Measurements from ENCODE around the gene PLTP. TPM values are rescaled to one million over a fixed set of nuclear protein-coding genes. Genes with fewer than 3 reads are reported as not detected.

Gene PLTP
- total RNA-seq, 1 donor from 2014 or later = 29.6 TPM

DNA sequence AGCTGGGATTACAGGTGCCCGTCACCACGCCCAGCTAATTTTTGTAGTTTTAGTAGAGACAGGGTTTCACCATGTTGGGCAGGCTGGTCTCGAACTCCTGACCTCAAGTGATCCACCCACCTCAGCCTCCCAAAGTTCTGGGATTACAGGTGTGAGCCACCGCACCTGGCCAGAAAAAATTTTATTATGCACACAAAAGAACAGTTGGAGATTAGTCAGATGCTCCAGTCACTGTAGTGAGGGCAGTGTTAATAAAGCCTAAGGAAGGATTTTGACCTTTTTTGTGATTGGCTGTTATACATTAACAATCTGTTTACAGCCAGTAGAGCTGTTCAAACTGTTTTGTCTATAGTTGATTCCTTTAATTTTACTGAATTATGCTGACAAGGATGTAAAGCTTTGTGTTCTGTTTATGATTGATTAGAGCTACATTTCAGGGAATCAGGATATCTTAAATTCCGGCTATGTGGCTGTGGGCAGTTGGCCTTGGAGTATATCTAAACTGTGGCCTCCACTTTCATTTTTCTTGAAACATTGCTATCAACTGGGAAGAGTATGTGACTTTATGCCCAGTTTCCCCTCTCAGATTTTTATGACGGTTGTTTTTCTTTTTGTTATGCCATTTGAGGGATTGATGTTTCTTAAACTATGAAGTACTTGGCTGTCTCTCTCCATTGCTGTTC is 44.7 kb downstream of the PLTP start:
- H3K27ac Mint-ChIP-seq = peak overlapping the region; percentile 16
- TF ChIP-seq, protein P1, sequence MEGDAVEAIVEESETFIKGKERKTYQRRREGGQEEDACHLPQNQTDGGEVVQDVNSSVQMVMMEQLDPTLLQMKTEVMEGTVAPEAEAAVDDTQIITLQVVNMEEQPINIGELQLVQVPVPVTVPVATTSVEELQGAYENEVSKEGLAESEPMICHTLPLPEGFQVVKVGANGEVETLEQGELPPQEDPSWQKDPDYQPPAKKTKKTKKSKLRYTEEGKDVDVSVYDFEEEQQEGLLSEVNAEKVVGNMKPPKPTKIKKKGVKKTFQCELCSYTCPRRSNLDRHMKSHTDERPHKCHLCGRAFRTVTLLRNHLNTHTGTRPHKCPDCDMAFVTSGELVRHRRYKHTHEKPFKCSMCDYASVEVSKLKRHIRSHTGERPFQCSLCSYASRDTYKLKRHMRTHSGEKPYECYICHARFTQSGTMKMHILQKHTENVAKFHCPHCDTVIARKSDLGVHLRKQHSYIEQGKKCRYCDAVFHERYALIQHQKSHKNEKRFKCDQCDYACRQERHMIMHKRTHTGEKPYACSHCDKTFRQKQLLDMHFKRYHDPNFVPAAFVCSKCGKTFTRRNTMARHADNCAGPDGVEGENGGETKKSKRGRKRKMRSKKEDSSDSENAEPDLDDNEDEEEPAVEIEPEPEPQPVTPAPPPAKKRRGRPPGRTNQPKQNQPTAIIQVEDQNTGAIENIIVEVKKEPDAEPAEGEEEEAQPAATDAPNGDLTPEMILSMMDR (IDR thresholded peaks at IDR 0.05; ENCODE audit: unreplicated experiment) = no peak
- DNase-seq (ENCODE audit: low spot score, unreplicated experiment) = no peak
- no peak overlapping the region for H3K4me3 Mint-ChIP-seq (ENCODE audit: low read depth)
- peaks cover 1% of the 10 kb centered on the region for H3K36me3 Mint-ChIP-seq (ENCODE audit: insufficient read depth)
- no peaks in the 10 kb centered on the region for H3K9me3 Mint-ChIP-seq (ENCODE audit: low read depth)
- no peaks in the 10 kb centered on the region for H3K4me1 Mint-ChIP-seq (ENCODE audit: low read depth)
- H3K27me3 Mint-ChIP-seq = no peaks in the 10 kb centered on the region

DNA sequence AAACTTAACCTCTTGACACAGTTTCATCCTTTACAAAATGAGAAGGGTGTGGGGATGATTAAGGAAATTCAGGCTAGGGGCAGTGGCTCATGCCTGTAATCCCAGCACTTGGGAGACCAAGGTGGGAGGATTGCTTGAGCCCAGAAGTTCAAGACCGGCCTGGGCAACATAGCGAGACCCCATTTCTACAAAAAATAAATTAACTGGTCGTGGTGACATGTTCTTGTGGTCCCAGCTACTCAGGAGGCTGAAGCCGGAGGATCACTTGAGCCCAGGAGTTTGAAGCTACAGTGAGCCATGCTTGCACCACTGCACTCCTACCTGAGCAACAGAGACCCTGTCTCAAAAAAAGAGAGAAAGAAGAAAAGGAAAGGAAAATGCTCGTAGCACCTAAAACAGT is 45.5 kb downstream of the PLTP start:
- H3K4me1 Mint-ChIP-seq (ENCODE audit: low read depth) = no peaks in the 10 kb centered on the region
- no peak overlapping the region for H3K27ac Mint-ChIP-seq
- TF ChIP-seq, protein P1 (IDR thresholded peaks at IDR 0.05; ENCODE audit: unreplicated experiment) = no peak
- H3K9me3 Mint-ChIP-seq (ENCODE audit: low read depth) = no peaks in the 10 kb centered on the region
- H3K36me3 Mint-ChIP-seq (ENCODE audit: insufficient read depth) = peaks cover 1% of the 10 kb centered on the region
- no peak for DNase-seq (ENCODE audit: low spot score, unreplicated experiment)
- H3K27me3 Mint-ChIP-seq = no peaks in the 10 kb centered on the region
- no peak overlapping the region for H3K4me3 Mint-ChIP-seq (ENCODE audit: low read depth)

DNA sequence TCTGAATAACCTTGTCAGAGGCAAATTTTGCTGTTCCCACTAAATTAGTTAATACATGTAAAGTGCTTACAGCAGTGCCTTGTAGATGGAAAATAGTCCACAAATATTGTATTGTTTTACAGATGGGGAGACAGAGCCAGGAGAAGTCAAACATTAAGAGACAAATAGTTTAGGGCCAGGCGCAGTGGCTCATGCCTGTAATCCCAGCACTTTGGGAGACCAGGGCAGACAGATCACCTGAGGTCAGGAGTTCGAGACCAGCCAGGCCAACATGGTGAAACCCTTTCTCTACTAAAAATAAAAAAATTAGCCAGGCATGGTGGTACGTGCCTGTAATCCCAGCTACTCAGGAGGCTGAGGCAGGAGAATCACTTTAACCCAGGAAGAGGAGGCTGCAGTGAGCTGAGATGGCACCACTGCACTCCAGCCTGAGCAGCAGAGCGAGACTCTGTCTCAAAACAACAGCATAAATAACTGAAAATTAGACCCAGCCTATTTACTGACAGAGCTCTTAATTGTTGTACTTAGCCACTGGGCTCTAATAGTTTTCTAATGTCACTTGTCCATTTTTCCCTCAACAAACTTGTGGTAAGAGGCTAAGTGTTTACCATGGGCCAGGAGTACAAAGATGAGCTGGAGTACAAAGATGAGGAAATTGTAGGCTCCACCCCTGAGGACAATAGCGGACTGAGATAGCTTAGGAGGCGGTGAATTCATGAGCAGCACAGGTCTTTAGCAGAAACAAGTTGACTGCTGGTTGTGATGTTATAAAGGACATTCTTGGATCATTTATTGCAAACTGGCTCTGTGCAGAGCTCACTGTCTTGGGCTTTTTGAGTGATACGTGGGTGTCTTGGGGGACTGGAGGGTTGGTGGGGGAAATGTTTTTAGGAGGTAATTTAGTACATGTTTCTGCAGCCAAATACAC is 48.1 kb downstream of the PLTP start:
- Mint-ChIP-seq H3K36me3 (ENCODE audit: insufficient read depth) (peaks cover 1% of the 10 kb centered on the region), H3K9me3 (ENCODE audit: low read depth) (no peaks in the 10 kb centered on the region), H3K27ac (no peak overlapping the region)

DNA sequence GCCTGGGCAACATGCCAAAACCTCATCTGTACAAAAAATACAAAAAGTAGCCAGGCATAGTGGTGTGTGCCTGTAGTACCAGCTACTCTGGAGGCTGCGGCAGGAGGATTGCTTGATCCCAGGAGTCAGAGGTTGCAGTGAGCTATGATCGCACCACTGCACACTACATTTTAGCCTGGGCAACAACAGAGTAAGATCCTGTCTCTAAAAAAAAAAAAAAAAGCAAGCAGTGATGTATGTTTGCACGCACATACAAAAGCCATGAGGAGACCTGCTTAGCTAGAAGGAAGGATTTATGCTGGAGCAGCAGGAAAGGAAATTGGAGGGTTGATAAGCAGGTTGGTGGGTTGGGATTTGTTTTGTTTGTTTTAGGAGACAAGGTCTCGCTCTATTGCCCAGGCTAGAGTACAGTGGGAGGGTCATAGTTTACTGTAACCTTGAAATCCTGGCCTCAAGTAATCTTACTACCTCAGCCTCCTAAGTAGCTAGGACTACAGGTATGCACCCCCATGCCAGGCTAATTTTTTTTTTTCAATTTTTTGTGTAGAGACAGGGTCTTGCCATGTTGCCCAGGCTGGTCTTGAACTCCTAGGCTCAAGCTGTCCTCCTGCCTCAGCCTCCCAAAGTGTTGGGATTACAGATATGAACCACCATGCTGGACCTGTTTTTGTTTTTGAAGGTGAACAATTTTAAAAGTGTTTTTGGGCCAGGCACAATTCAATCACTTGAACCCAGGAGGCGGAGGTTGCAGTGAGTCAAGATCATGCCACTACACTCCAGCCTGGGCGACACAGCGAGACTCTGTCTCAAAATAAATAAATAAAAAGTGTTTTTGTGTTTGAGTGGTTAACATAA is 50.5 kb downstream of the PLTP start:
- no peak overlapping the region for H3K4me3 Mint-ChIP-seq (ENCODE audit: low read depth)
- TF ChIP-seq, protein P1 (IDR thresholded peaks at IDR 0.05; ENCODE audit: unreplicated experiment) = no peak
- no peaks in the 10 kb centered on the region for H3K27me3 Mint-ChIP-seq
- H3K4me1 Mint-ChIP-seq (ENCODE audit: low read depth) = peaks cover 16% of the 10 kb centered on the region
- no peak overlapping the region for H3K27ac Mint-ChIP-seq
- no peak for DNase-seq (ENCODE audit: low spot score, unreplicated experiment)
- peaks cover 1% of the 10 kb centered on the region for H3K36me3 Mint-ChIP-seq (ENCODE audit: insufficient read depth)
- H3K9me3 Mint-ChIP-seq (ENCODE audit: low read depth) = no peaks in the 10 kb centered on the region

More for the DNA sequence above, 48.1 kb downstream of the PLTP start:
- TF ChIP-seq, protein P1 (IDR thresholded peaks at IDR 0.05; ENCODE audit: unreplicated experiment) = no peak
- no peak for DNase-seq (ENCODE audit: low spot score, unreplicated experiment)
- no peaks in the 10 kb centered on the region for H3K27me3 Mint-ChIP-seq
- peaks cover 2% of the 10 kb centered on the region for H3K4me1 Mint-ChIP-seq (ENCODE audit: low read depth)
- H3K4me3 Mint-ChIP-seq (ENCODE audit: low read depth) = no peak overlapping the region

Measured in progenitor cell of endocrine pancreas (in vitro differentiated cells).